GOT3 (cell line): Measurements from ENCODE around the gene ME2.
"Not testable (repeated sequence)": the region's sequence is repeated elsewhere in the genome, so short reads cannot be mapped to it uniquely, and the experiment has no call there.

ENCODE experiments used
- DNase-seq: peaks from one replicate; lab custom pipeline; 2025; ENCODE audit warnings: mixed read lengths; lab: John Stamatoyannopoulos, UW

ME2 gene

GRCh38 chr18:50861617-50862016 is 17.3 kb upstream of the ME2 start:
- no peak for DNase-seq

- no peak for DNase-seq
Measured at GRCh38 chr18:50862401-50862800, 16.5 kb upstream of the ME2 start.

DNA sequence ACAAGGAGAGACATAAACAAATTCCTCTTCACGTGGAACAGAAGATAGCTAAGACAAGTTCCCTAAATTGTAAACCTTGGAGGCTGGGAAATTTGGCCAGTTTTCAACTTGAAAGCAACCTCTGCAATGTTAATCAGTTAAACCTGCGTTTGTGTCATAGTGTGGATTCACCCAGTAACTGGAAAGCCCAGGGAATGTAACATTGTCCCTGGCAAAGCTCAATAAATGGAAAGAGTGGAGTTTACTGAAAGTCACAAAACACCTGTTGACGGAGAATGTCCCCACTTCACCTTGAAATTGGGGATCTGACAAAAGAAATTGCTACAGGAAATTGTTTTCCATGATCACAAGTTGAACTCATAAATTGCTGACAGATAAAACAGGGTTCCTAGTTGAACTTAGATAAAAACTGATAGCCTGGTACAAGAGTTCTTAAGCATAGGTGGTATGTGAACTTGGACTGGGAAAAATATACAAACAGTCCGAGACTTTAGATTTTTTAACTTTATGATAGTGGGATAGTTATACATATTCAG is 15.0 kb upstream of the ME2 start:
- no peak for DNase-seq

DNA sequence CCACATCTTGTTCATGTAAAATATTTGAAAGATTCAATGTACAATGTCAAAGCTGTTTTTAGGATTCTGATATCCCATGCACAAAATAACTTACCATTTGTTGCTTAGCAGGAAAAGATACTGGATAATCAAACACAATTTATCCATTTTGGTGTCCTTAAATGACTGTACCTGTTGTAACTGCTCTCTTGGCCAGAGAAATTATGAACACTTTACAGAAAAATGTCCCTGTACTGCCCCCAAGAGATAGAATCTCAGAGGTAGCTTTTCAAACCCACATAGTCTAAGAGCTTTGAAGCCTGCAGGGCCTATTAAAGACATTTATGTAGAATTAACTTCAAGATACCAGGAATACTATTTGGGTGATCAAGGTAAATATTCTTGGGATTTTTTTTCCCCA is 12.2 kb upstream of the ME2 start:
- DNase-seq, result no peak

- no peak for DNase-seq
Measured at GRCh38 chr18:50869150-50869549, 9.8 kb upstream of the ME2 start.

DNA sequence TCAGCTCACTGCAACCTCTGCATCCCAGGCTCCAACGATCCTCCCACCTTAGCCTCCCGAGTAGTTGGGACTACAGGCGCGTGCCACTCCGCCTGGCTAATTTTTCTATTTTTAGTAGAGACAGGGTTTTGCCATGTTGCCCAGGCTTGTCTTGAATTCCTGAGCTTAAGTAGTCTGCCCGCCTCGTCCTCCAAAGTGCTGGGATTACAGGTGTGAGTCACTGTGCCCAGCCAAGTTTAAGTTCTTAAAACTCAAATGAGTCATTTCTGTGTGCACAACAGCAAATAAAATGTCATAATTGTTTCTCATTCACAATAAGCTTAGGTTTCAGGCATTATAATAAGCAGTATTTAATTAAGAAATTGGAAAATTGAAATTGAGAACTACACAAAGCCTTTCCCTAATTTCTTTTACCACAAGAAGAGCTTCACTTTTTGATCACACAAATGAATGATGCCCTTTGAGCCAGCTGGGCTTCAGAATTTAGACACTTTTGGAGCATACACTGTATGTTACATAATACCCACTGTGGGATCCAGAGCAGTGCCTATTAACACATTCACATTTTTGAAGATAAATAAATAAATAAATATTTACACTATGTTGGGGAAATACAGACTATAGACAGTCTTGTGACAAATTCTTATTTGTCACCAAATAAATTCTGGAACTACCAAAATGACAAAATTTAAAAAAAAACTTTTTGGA is 8.6 kb upstream of the ME2 start:
- no peak for DNase-seq

GRCh38 chr18:50871846-50872245 is 7.1 kb upstream of the ME2 start:
- no peak for DNase-seq

- DNase-seq, result no peak
Measured at GRCh38 chr18:50875966-50876536, 2.9 kb upstream of the ME2 start.

DNA sequence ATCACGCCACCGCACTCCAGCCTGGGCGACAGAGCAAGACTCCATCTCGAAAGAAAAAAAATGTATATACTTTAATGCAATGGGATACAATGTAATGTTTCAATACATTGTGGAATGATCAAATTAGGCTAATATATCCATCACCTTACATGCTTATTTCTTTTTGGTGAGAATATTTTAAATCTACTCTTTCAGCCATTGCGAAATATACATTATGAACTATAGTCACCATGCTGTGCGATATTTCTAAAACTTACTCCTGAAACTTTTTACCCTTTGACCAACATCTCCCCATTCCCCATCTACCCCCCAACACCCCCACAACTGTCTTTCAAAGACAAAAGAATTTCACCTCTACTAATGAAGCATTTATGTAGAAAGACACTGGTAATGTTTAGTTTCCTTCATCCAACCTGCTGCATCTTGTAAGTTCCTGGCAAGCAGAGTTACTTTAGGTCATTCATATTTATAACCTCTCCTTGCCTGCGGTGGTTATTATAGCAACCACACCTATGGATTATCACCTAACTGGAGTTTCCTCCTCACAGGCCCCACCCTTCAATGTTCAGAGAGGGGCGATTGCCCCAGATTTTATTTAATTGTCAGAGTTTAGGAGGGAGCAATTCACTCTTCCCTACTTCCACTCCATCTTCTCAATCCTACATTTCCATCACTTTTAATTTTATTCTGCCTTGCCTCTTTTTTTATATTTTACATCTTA is 1.2 kb upstream of the ME2 start:
- no peak for DNase-seq

- DNase-seq, result no peak
Measured at GRCh38 chr18:50879302-50880118, 592 bp downstream of the ME2 start.

- DNase-seq, result no peak
Measured at GRCh38 chr18:50880119-50880465, 1.2 kb downstream of the ME2 start.

DNA sequence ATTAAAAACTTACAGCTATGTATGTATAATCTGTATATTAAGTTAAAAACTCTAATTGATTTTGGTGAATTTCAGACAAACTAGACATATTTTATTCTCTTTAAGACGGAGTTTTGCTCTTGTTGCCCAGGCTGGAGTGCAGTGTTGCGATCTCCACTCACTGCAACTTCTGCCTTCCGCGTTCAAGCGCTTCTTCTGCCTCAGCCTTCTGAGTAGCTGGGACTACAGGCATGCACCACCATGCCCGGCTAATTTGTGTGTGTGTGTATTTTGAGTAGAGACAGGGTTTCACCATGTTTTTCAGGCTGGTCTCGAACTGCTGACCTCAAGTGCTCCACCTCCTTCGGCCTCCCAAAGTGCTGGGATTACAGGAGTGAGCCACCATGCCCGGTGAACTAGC is 2.0 kb downstream of the ME2 start:
- DNase-seq, result not testable (repeated sequence)

- no peak for DNase-seq
Measured at GRCh38 chr18:50886929-50887328, 8.0 kb downstream of the ME2 start.

DNA sequence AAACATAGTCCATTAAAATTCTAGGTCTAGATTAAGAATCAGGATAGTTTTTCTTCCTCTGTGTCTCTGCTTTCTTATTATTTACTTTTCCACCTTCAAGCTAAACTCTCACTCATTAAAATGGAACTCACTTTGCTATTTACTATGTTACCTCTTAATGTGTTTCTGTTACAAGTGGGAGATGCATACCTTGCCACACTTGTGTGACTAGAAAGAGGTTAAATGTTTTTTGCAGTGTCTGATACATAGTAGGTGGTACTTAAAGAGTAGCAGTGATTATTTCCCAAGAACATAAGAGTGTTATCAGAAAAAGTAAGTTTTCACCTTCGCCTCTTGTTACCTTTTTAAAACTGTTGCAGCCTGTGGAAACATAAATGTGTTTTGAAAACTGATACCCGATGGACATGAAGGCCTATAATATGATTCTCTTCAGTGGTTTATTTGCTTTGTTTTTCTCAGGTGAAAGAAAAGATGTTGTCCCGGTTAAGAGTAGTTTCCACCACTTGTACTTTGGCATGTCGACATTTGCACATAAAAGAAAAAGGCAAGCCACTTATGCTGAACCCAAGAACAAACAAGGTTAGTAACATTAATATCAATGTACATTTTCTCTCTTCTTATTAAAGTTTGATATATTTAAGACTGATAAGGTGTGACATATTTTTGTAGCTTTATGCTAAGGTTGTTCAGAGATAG is 16.6 kb downstream of the ME2 start:
- no peak for DNase-seq

GRCh38 chr18:50896093-50896492 is 17.2 kb downstream of the ME2 start:
- DNase-seq, result no peak

- DNase-seq, result no peak
Measured at GRCh38 chr18:50898919-50899318, 20.0 kb downstream of the ME2 start.

DNA sequence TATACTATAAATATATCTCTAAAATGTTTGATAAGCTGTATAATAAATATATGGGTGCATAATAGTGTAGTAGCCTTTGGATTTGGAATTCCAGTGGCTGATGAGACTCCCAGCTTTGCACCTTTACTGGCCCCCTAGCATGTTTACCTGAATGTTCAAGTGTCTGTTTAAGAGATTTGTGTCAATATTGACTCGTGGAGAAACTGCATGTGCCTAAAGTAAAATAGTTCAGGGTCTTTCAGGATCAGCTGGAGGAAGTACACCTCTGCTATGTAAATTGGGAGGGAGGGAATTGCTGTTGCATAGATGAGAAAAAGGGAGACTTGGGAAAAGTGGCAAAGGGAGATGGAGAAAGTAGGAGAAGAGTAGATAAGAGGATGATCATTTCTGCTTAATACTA is 23.9 kb downstream of the ME2 start:
- DNase-seq, result no peak

DNA sequence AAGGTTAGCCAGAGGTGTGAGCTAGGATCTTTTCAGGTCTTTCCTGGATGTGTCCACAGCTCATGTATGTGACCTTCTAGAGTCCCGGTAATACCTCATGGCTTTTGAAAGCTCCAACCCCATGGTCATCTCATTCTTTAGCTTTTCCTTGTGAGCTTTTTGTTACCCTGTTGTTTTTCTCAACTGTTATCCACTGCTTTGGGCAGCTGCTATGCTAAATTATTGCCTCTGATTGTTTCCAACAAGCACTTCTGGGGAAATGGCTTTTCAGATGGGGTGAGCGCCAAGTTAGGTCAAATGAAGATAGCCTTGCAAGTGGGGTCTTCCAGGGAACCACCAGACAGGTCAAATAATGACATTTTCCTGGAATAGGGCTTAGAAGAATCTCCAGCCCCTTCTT is 27.9 kb downstream of the ME2 start:
- no peak for DNase-seq

- DNase-seq, result no peak
Measured at GRCh38 chr18:50909261-50909660, 30.3 kb downstream of the ME2 start.

DNA sequence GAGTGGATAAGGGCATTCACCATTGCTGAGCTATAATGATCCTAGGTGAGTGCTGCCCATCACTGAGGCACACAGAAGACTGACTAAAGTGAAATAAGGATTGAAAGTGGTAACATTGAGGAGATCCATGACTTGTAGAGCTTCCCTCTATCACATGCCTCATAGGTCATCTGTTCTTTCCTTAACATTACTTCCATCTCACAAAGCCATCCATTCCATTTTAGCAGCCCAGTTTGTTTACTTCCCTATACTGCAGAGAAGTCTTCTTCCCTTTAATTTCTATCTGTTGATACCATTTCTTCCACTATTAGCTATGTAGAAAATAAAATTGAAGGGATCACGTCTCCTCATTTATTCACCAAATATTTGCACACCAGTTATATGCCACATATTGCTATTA is 32.1 kb downstream of the ME2 start:
- no peak for DNase-seq

DNA sequence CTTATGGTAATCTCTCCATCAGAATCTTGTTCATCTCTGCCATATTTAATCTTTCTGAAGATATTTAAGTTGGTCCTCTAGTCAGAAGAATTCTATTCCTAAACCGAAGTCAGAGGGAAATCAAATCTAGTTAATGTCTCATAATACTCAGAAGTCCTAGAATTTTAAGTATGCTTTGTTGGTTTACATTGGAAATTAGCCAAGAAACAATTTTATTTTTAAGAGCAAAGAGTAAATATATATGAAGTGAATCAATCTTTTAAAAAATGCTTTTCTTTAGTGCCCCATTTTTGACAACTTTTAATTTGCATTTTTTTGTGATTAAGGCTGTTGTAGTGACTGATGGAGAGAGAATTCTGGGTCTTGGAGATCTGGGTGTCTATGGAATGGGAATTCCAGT is 38.1 kb downstream of the ME2 start:
- DNase-seq, result no peak

DNA sequence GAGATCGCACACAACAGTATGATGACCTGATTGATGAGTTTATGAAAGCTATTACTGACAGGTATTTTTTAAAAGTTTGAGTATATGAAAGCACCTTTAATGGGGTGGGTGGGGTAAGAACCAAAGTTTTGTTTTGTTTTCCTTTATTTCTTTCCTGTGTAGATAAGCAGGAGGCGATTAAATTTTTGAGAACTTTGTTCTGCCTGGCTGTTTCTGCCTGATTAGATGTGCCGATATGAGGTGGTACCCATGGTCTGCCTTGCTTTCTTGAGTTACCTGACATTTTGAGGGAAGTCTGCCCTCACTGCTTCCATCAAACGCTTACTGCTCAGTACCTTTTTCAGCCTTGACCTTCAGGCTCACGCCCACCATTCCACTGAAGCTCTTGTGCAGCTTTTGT is 39.2 kb downstream of the ME2 start:
- no peak for DNase-seq
